Stimulated activated naive B cell treated with anti-CD40 and anti-IgM and Interleukin-4, amounts not matched to agents 10 μg/mL and 1 μg/mL and 100 μg/mL, for 72 hours (primary cell): ENCODE data around the gene SFXN1.

Experiments used
- ATAC-seq, 2 donors: fragments of 150-1000 bp; cut with Tn5 transposase; replicated peaks; 2 replicates each; pipeline ENCODE4 v1.10.0; 2021; ENCODE audit warnings: moderate library complexity in 1 of 2
- DNase-seq: peaks from one replicate; pipeline ENCODE4 v3.0.0; 2021
- H3K27ac Mint-ChIP-seq: one replicate; pipeline ENCODE4 v1.8.0; 2022; ENCODE audit warnings: mild to moderate bottlenecking, mixed read lengths
- H3K27me3 Mint-ChIP-seq, 2 donors: one replicate each; pipeline ENCODE4 v1.8.0; 2022; ENCODE audit warnings: mixed read lengths in 2 of 2
- H3K36me3 Mint-ChIP-seq, 2 donors: one replicate each; pipeline ENCODE4 v1.8.0; 2022; ENCODE audit warnings: mixed read lengths in 2 of 2, mild to moderate bottlenecking in 1 of 2
- H3K4me1 Mint-ChIP-seq, 2 donors: one replicate each; pipeline ENCODE4 v1.8.0; 2022; ENCODE audit warnings: mixed read lengths in 2 of 2, mild to moderate bottlenecking in 1 of 2
- H3K4me3 Mint-ChIP-seq, 2 donors: one replicate each; pipeline ENCODE4 v1.8.0; 2022; ENCODE audit warnings: mild to moderate bottlenecking in 2 of 2, mixed read lengths in 2 of 2, moderate library complexity in 1 of 2
- H3K9me3 Mint-ChIP-seq, 2 donors: one replicate each; pipeline ENCODE4 v1.8.0; 2022; ENCODE audit warnings: mixed read lengths in 2 of 2, mild to moderate bottlenecking in 1 of 2

The SFXN1 gene

DNA sequence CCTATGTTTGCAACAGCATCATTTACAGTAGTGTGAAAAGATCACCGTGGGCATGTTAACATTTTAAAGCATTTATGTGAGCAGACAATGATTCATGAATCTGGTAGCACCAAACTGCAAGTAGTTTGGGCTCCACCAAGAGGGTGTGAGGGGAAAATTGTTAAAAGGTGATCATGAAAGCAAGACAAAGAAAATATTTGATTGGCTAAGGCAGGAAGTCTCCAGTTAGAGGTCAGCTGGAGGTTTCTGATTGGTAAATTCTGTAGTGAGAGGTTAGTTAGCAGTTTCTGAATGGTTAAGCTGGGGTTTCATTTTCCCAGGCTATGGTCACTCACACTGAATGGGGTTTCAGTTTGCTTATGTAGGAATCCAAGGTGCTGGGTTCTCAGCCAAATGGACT is 20.9 kb upstream of the SFXN1 start:
- Mint-ChIP-seq H3K9me3 (peaks cover 5% of the 10 kb centered on the region in 2 donors), H3K4me1 (no peaks in the 10 kb centered on the region), H3K27me3 (peaks cover 36 to 41% of the 10 kb centered on the region in 2 donors)

DNA sequence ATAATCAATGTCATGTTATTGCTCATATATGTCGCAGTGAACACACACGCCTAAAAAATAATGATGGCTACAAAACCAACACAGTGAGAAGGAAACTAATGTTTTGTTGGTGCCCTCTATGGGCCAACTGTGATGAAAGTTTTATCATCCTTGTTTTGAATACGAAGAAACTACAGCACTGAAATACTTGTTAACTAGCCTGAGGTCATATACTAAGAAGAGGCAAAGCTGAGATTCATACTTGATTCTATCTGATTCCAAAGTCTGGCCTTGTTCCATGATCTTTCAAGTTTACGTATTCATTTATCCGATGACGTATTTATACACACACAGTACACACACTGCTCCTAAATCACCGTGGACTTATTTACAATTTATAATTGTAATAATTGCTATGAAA is 18.2 kb upstream of the SFXN1 start:
- Mint-ChIP-seq H3K4me3 (no peak overlapping the region), H3K27me3 (peaks cover 22 to 31% of the 10 kb centered on the region in 2 donors), H3K36me3 (peaks cover 0 to 2% of the 10 kb centered on the region in 2 donors), H3K4me1 (peaks cover 4 to 6% of the 10 kb centered on the region in 2 donors), H3K9me3 (peaks cover 5% of the 10 kb centered on the region in 2 donors), H3K27ac (no peak overlapping the region)
- ATAC-seq (no peak), DNase-seq (no peak)

More for the DNA sequence above, 20.9 kb upstream of the SFXN1 start:
- H3K36me3 Mint-ChIP-seq = peaks cover 0 to 2% of the 10 kb centered on the region in 2 donors
- DNase-seq (no peak), ATAC-seq (no peak)
- H3K4me3 Mint-ChIP-seq = no peak overlapping the region
- H3K27ac Mint-ChIP-seq = no peak overlapping the region

DNA sequence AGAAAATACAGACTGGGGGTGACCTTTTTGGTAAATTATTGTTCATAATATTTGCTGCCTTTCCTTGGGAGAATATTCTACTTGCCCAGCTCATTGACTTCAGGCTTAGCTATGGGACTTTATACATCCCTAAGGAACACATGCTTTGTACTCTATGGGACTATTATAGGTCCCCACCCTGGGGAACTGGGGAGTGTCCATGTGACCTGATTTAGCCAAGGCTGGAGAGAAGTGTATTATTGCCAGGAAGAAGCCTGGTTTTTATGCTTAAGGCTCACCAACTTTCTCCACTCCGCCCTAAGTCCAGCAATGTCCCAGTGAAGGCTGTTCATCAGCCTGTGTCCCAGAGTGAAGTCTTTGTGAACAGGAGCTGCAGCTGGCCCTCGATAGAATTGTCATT is 17.8 kb upstream of the SFXN1 start:
- Mint-ChIP-seq H3K27me3 (peaks cover 21 to 31% of the 10 kb centered on the region in 2 donors), H3K9me3 (peaks cover 5% of the 10 kb centered on the region in 2 donors), H3K27ac (no peak overlapping the region), H3K4me3 (no peak overlapping the region), H3K36me3 (peaks cover 0 to 2% of the 10 kb centered on the region in 2 donors), H3K4me1 (peaks cover 4 to 6% of the 10 kb centered on the region in 2 donors)
- no peak for ATAC-seq
- DNase-seq = no peak

DNA sequence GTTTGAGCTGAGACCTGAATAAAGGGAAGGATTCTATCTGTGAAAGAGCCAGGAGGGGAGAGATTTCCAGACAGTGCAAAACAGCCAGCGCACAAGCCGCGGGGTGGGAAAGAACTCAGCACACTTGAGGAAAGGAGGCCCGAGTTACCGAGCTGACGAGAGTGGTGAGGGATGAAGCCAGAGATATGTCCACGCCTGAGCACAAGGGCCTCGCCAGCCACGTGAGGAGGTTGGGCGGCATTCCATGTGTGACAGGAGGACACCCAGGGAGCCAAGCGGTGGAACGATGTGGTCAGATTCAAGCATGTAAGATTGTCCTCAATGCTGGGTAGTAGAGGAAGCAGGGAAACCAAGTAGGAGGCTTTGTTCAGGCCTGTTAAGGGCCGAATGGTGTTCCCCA is 17.0 kb upstream of the SFXN1 start:
- Mint-ChIP-seq H3K9me3 (peaks cover under 1 to 2% of the 10 kb centered on the region in 2 donors), H3K4me1 (peaks cover 4 to 6% of the 10 kb centered on the region in 2 donors), H3K4me3 (no peak overlapping the region), H3K27ac (no peak overlapping the region), H3K27me3 (peaks cover 20 to 26% of the 10 kb centered on the region in 2 donors), H3K36me3 (no peaks in the 10 kb centered on the region)
- ATAC-seq (no peak), DNase-seq (no peak)

DNA sequence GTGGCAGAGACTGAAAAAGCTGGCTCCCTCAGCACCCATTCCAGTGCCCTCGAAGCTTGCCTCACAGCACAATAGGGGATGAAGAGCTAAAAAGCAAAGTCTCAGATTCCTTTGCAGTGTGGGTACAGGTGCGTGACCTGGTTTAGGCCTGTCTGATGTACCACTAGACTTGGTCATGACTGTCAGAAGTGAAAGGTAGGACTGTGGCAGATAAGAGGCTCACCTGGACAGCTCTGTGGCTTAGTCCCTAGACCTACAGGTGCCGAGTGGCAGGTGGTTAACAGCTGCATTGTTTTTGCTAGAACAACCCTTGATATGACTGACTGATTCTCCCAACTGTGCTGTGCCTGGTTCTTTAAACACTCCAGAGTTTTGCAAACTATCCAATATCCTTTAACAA is 14.7 kb upstream of the SFXN1 start:
- H3K4me1 Mint-ChIP-seq = peaks cover 4 to 6% of the 10 kb centered on the region in 2 donors
- H3K27ac Mint-ChIP-seq = no peak overlapping the region
- DNase-seq (no peak), ATAC-seq (no peak)
- H3K9me3 Mint-ChIP-seq = peaks cover 0 to under 1% of the 10 kb centered on the region in 2 donors
- H3K36me3 Mint-ChIP-seq = peaks cover 0 to under 1% of the 10 kb centered on the region in 2 donors
- H3K4me3 Mint-ChIP-seq = no peak overlapping the region
- peaks cover 29 to 30% of the 10 kb centered on the region in 2 donors for H3K27me3 Mint-ChIP-seq

DNA sequence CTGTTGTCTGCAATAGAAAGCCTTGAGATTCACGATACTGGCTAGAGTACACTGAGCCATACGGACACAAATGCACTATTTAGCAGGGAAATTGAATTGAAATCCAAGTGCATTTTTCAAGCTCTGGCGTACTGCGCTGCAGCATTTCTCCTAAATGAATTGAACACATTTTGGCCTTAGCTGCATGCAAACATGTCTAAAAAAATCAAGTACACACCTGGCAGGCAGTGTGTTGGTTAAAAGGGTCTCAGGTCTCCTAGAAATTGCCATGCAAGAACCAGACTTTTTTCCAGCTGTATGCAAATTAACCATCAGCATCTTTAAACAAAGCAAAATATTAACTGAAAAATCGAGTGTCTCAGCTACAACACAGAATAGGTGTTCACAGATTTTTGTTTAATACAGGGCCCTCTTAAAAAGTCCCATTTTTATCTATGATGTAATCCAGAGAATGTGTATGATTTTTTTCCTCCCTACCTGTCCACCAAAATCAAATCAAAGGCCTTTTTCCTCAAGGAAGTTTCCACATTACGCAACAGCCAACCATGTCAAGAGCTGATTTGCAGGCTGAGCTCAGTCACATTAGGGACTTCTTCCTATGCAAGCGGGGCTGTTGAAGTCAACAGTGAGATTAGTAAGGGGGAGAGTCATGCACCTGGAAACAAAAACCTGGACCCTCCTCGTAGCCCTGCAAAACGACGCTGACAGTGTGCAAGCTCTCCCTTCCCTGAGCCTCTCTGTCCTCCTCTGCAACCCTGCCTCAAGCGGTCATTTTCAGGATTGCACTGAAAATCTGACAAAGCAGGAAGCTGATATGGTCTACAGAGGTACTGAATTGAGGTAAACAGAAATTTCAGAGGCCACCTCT is 14.1 kb upstream of the SFXN1 start:
- ATAC-seq (peak; percentile 95 to 99), DNase-seq (peak; percentile 53)
- no peak overlapping the region for H3K27ac Mint-ChIP-seq

DNA sequence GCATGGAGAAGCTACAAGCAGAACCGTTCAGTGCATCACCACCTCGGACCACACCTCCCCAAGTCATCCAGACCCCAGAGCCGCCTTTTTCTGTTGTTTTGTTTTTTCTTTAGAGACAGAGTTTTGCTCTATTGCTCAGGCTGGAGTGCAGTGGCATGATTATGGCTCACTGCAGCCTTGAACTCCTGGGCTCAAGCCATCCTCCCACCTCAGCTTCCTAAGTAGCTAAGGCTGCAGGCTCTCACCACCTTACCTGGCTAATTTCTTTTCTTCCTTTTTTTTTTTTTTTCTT is 13.5 kb upstream of the SFXN1 start:
- Mint-ChIP-seq H3K9me3 (peaks cover 0 to 2% of the 10 kb centered on the region in 2 donors), H3K4me1 (peaks cover 4 to 6% of the 10 kb centered on the region in 2 donors), H3K27me3 (peaks cover 27% of the 10 kb centered on the region in 2 donors), H3K36me3 (peaks cover 0 to 2% of the 10 kb centered on the region in 2 donors), H3K27ac (no peak overlapping the region), H3K4me3 (no peak overlapping the region)
- no peak for DNase-seq
- no peak for ATAC-seq

More for the DNA sequence above, 14.1 kb upstream of the SFXN1 start:
- Mint-ChIP-seq H3K4me1 (peaks cover 4 to 6% of the 10 kb centered on the region in 2 donors), H3K9me3 (peaks cover 0 to 2% of the 10 kb centered on the region in 2 donors), H3K36me3 (peaks cover 0 to 2% of the 10 kb centered on the region in 2 donors), H3K4me3 (no peak overlapping the region), H3K27me3 (peaks cover 27% of the 10 kb centered on the region in 2 donors)

DNA sequence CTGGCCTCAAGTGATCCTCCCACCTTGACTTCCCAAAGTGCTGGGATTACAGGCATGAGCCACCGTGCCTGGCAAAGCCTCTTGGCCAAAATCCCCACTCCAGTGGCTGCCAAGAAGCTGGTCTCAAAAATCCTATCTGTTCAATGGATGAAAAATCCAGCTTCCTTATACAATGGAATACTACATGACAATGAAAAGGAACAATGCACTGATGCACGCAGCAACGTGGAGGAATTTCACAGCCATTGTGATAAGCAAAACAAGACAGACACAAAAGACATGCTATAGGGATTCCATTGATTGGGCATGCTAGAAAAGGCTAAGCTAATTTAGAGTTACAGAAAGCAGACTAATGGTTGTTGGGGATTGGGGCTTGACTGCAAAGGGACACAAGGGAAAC is 13.1 kb upstream of the SFXN1 start:
- H3K36me3 Mint-ChIP-seq = peaks cover 0 to 2% of the 10 kb centered on the region in 2 donors
- H3K27ac Mint-ChIP-seq = no peak overlapping the region
- no peak for DNase-seq
- ATAC-seq = no peak
- H3K4me3 Mint-ChIP-seq = no peak overlapping the region
- peaks cover 0 to 2% of the 10 kb centered on the region in 2 donors for H3K9me3 Mint-ChIP-seq
- peaks cover 4 to 6% of the 10 kb centered on the region in 2 donors for H3K4me1 Mint-ChIP-seq
- peaks cover 27 to 30% of the 10 kb centered on the region in 2 donors for H3K27me3 Mint-ChIP-seq

DNA sequence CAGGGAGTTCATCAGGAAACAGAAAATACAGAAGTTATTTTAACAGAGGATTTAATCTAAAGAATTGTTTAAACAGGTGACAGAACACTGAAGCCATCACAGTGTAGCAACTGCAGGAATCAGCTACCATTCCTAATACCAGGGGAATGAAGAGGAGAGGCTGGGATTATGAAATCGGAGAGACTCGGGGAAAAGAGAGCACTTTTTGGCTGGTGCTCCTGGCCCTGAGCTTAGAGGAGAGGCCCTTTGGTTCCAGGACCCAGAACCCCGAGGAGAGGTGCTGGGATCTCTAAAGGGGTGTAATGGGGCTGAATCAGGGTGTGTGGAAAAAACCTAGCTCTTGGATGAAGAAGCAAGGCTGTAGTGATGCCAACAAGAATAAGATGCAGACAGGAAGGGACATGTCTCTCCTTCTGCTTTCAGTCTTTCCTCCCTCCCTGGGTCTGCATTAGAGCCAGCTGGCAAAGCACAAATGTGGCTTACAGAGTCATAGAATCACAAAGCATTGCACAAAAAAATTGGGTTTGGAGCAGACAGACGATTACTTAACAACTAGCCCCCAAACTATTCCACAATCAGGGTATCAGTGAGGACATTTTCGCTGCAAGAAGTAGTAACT is 11.6 kb upstream of the SFXN1 start:
- no peak overlapping the region for H3K4me3 Mint-ChIP-seq
- no peak overlapping the region for H3K27ac Mint-ChIP-seq
- peaks cover 20 to 35% of the 10 kb centered on the region in 2 donors for H3K27me3 Mint-ChIP-seq
- ATAC-seq (no peak), DNase-seq (no peak)
- H3K36me3 Mint-ChIP-seq = peaks cover 0 to 2% of the 10 kb centered on the region in 2 donors
- peaks cover 4 to 6% of the 10 kb centered on the region in 2 donors for H3K4me1 Mint-ChIP-seq
- peaks cover 0 to 2% of the 10 kb centered on the region in 2 donors for H3K9me3 Mint-ChIP-seq

DNA sequence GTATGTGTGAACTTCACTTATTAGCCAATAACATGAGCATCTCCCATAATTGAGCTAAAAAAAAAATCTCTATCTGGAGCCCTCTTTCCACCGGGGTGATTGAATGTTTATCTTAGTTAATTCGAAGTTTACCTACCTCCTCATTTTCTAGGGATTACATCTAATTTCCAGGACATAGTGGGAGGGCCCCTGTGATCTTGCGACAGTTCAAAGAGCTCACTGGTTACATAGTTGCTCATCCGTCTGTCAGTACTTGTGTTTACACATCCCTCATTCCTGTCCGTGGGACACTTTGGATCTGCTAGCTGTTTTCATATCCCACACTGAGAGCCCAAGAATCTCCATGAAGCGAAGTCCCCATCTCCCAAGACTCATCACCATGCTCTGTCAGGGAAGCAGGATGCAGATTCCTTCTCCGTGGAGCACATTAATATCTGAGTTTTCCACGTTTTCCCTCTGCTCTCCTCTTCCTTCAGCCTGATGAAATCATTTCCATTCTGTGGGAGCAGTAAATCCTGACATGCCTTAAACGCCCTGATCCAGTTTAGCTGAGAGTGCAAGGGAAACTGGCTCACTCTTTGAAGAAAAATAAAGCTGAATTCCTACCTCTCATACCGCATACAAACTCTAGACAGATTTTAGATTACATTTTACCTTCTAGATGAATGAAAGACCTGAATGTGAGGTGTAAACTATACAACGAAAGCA is 10.2 kb upstream of the SFXN1 start:
- ATAC-seq = no peak
- H3K36me3 Mint-ChIP-seq = peaks cover 0 to 2% of the 10 kb centered on the region in 2 donors
- H3K27ac Mint-ChIP-seq = no peak overlapping the region
- H3K4me1 Mint-ChIP-seq = peaks cover 4 to 6% of the 10 kb centered on the region in 2 donors
- H3K27me3 Mint-ChIP-seq = peaks cover 20 to 38% of the 10 kb centered on the region in 2 donors
- DNase-seq = no peak
- H3K4me3 Mint-ChIP-seq = no peak overlapping the region
- peaks cover 0 to 5% of the 10 kb centered on the region in 2 donors for H3K9me3 Mint-ChIP-seq

DNA sequence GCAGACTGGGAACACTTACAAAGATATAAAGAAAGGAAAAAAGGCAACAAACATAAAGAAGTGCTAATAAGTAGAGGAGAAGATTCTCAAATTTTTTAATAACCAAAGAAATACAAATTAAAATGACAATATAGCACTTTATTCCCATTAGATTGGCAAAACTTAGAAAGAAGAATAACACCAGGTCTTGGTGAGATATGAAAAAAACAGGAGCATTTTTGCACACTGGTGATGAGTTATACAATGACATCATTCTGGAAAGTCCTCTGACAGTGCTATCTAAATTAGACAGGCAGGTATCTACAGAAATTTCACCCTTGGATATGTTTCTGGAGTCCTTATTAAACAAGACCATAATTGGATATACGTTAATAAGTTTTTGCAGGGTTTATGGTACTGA is 9.5 kb upstream of the SFXN1 start:
- no peak overlapping the region for H3K4me3 Mint-ChIP-seq
- H3K27ac Mint-ChIP-seq = no peak overlapping the region
- H3K27me3 Mint-ChIP-seq = peaks cover 27 to 45% of the 10 kb centered on the region in 2 donors
- ATAC-seq (no peak), DNase-seq (no peak)
- peaks cover 0 to 5% of the 10 kb centered on the region in 2 donors for H3K9me3 Mint-ChIP-seq
- peaks cover 4 to 6% of the 10 kb centered on the region in 2 donors for H3K4me1 Mint-ChIP-seq
- peaks cover 0 to 2% of the 10 kb centered on the region in 2 donors for H3K36me3 Mint-ChIP-seq

DNA sequence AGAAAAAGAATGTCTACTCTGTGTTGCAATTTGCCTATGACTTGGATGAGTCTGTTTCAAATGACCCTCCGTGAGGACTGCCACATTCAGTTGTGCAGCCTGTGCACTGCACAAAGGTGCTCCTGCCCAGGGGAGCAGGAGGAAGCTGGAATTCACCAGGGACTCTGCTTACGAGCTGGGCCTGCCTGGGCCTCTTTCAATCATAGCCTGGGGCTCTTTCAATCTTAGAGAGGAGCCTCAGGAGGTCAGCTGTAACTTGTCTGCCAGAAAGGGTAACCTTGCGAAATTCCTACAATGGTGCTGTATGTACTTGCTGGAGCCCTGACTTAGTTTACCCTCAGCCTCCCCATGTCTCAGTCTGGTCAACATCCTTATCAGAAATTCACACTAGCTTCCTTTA is 8.4 kb upstream of the SFXN1 start:
- no peak overlapping the region for H3K4me3 Mint-ChIP-seq
- ATAC-seq (no peak), DNase-seq (no peak)
- peaks cover 0 to 2% of the 10 kb centered on the region in 2 donors for H3K36me3 Mint-ChIP-seq
- H3K27me3 Mint-ChIP-seq = peaks cover 31 to 49% of the 10 kb centered on the region in 2 donors
- peaks cover 0 to 5% of the 10 kb centered on the region in 2 donors for H3K9me3 Mint-ChIP-seq
- no peak overlapping the region for H3K27ac Mint-ChIP-seq
- no peaks in the 10 kb centered on the region for H3K4me1 Mint-ChIP-seq

DNA sequence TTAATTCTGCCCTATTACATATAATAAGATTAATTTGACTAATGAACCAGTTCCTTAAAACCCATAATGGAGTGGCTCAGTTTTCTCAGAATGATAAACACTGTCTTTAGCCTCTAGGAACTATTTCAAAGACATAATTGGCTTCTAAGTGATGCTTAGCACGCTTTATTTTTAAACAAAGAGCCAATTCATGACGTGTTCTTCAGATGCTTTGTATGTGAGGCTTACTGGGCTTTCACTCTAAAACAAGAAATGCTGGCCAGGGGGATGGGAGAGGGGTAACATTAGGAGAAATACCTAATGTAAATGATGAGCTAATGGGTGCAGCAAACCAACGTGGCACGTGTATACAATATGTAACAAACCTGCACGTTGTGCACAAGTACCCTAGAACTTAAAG is 7.6 kb upstream of the SFXN1 start:
- ATAC-seq (no peak), DNase-seq (no peak)
- Mint-ChIP-seq H3K4me1 (no peaks in the 10 kb centered on the region), H3K27ac (no peak overlapping the region), H3K36me3 (peaks cover 0 to 2% of the 10 kb centered on the region in 2 donors), H3K9me3 (peaks cover 0 to 5% of the 10 kb centered on the region in 2 donors), H3K27me3 (peaks cover 36 to 55% of the 10 kb centered on the region in 2 donors), H3K4me3 (no peak overlapping the region)

DNA sequence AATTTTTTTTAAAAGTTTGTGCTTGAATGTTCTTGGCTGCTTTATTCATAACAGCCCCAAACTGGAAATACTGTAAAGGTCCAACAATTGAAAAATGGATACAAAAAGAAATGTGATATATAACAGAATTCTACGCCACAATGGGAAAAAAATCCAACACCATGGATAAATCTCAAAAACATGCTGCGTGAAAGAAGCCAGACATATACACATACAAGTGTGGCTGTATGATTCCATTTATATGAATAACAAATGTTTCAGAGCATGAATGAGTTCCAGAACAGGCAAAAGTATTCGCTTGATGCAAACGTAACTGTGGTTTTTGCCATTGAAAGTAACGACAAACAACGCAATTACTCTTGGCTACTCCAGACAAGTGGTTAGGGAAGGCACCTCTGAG is 7.2 kb upstream of the SFXN1 start:
- Mint-ChIP-seq H3K9me3 (peaks cover 0 to 5% of the 10 kb centered on the region in 2 donors), H3K27me3 (peaks cover 38 to 59% of the 10 kb centered on the region in 2 donors), H3K36me3 (peaks cover 0 to 2% of the 10 kb centered on the region in 2 donors), H3K27ac (no peak overlapping the region), H3K4me1 (no peaks in the 10 kb centered on the region), H3K4me3 (no peak overlapping the region)
- no peak for DNase-seq
- ATAC-seq = no peak
